HG02571 (cell line): Measurements from ENCODE around the gene LDAH.

Experiments
- ATAC-seq: cut with Tn5 transposase; IDR thresholded peaks from one replicate; pipeline ENCODE4 v1.9.1; 2021; ENCODE audit warnings: mild to moderate bottlenecking, moderate library complexity; ENCODE audit not compliant: unreplicated experiment

LDAH gene

GRCh38 chr2:20687260-20687832, 135.6 kb downstream of the LDAH start:
- no peak for ATAC-seq

- ATAC-seq: no peak
Measured at GRCh38 chr2:20684581-20685063, 138.3 kb downstream of the LDAH start.

GRCh38 chr2:20682167-20682920, 140.6 kb downstream of the LDAH start:
- no peak for ATAC-seq

- ATAC-seq: no peak
Measured at GRCh38 chr2:20680744-20681375, 142.0 kb downstream of the LDAH start.

- no peak for ATAC-seq
Measured at GRCh38 chr2:20678780-20679179, 144.1 kb downstream of the LDAH start.

- ATAC-seq: no peak
Measured at GRCh38 chr2:20678086-20678395, 144.9 kb downstream of the LDAH start.

- ATAC-seq: peak; percentile 32
Measured at GRCh38 chr2:20677301-20678085, 145.4 kb downstream of the LDAH start.

GRCh38 chr2:20676353-20677215, 146.3 kb downstream of the LDAH start:
- ATAC-seq: peak; percentile 43

GRCh38 chr2:20675701-20676352, 147.1 kb downstream of the LDAH start:
- peak; percentile 55 for ATAC-seq

GRCh38 chr2:20674974-20675679, 147.8 kb downstream of the LDAH start:
- no peak for ATAC-seq

GRCh38 chr2:20674309-20674965, 148.5 kb downstream of the LDAH start:
- no peak for ATAC-seq

- no peak for ATAC-seq
Measured at GRCh38 chr2:20673686-20674308, 149.1 kb downstream of the LDAH start.

- no peak for ATAC-seq
Measured at GRCh38 chr2:20672201-20672951, 150.5 kb downstream of the LDAH start.

- no peak for ATAC-seq
Measured at GRCh38 chr2:20671736-20672080, 151.2 kb downstream of the LDAH start.

GRCh38 chr2:20671036-20671735, 151.7 kb downstream of the LDAH start:
- ATAC-seq: no peak

GRCh38 chr2:20670315-20671035, 152.4 kb downstream of the LDAH start:
- ATAC-seq: no peak
